ENCODE results near the gene OR10K1.

DNA sequence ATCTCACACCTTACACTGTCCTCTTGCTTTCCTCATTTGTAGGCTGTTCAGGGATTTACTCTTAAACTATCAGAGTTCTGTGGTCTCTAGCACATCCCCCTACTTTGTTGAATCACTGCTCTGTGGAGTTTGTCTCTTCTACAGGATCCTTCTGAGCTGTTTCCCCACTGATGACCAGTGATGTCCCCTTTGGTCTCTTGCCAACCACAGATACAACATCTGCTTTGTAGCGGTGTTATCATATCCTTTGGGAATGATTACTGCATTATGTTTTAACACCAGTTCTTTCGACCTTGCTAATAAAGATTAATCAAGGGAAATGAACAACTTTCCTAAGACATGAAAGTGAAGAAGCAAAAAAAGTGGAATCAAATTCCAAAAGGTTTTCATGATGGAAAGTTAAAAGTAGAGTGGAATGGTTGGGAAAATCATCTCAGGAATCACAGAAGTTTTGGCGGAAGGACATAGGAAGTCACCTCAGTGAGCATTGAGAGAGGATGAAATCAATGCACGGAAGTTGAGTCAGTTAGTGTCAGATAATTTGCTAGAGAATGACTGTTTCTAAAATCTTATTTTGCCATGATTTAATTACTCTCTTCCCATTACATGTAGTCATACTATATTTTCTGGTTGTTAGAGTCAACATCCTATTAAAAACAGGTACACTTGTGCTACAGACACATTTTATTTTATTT is 46.8 kb upstream of the OR10K1 start:
- TF ChIP-seq, protein P1, sequence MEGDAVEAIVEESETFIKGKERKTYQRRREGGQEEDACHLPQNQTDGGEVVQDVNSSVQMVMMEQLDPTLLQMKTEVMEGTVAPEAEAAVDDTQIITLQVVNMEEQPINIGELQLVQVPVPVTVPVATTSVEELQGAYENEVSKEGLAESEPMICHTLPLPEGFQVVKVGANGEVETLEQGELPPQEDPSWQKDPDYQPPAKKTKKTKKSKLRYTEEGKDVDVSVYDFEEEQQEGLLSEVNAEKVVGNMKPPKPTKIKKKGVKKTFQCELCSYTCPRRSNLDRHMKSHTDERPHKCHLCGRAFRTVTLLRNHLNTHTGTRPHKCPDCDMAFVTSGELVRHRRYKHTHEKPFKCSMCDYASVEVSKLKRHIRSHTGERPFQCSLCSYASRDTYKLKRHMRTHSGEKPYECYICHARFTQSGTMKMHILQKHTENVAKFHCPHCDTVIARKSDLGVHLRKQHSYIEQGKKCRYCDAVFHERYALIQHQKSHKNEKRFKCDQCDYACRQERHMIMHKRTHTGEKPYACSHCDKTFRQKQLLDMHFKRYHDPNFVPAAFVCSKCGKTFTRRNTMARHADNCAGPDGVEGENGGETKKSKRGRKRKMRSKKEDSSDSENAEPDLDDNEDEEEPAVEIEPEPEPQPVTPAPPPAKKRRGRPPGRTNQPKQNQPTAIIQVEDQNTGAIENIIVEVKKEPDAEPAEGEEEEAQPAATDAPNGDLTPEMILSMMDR (tag by site-specific recombination; IDR thresholded peaks at IDR 0.05) = no peak
- TF ChIP-seq SETDB1 (IDR thresholded peaks at IDR 0.05; ENCODE audit: insufficient read length, low read length) (no peak), ZNF274 (IDR thresholded peaks at IDR 0.05; ENCODE audit: low read length) (no peak), ZNF274 (tag by site-specific recombination; IDR thresholded peaks at IDR 0.05; ENCODE audit: borderline replicate concordance) (no peak), RBAK (tag by site-specific recombination; IDR thresholded peaks at IDR 0.05) (no peak), ZNF426 (tag by site-specific recombination; IDR thresholded peaks at IDR 0.05) (no peak)
- TF ChIP-seq, protein P2, sequence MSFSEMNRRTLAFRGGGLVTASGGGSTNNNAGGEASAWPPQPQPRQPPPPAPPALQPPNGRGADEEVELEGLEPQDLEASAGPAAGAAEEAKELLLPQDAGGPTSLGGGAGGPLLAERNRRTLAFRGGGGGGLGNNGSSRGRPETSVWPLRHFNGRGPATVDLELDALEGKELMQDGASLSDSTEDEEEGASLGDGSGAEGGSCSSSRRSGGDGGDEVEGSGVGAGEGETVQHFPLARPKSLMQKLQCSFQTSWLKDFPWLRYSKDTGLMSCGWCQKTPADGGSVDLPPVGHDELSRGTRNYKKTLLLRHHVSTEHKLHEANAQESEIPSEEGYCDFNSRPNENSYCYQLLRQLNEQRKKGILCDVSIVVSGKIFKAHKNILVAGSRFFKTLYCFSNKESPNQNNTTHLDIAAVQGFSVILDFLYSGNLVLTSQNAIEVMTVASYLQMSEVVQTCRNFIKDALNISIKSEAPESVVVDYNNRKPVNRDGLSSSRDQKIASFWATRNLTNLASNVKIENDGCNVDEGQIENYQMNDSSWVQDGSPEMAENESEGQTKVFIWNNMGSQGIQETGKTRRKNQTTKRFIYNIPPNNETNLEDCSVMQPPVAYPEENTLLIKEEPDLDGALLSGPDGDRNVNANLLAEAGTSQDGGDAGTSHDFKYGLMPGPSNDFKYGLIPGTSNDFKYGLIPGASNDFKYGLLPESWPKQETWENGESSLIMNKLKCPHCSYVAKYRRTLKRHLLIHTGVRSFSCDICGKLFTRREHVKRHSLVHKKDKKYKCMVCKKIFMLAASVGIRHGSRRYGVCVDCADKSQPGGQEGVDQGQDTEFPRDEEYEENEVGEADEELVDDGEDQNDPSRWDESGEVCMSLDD (tag by site-specific recombination; IDR thresholded peaks at IDR 0.05) = no peak
